ENCODE data around the gene TLN1.

- TF ChIP-seq POLR2A (IDR thresholded peaks at IDR 0.05; ENCODE audit: low read depth) (no peak), CTCF (IDR thresholded peaks at IDR 0.05) (no peak)
These were observed 6.2 kb upstream of the TLN1 start for GRCh38 chr9:35738186-35738585.

All from esophagus muscularis mucosa (tissue), 3 donors.